H1 (cell line): ENCODE measurements around the gene CHN2. TPM values are rescaled to one million over a fixed set of nuclear protein-coding genes. Genes with fewer than 3 reads are reported as not detected.

Source experiments
- HDAC6 ChIP-seq: IDR thresholded peaks from one replicate; pipeline ENCODE4 v1.7.1; 2012; ENCODE audit warnings: low read depth, mild to moderate bottlenecking, inconsistent platforms, low read length, moderate library complexity
- RAD21 ChIP-seq, 2 experiments: IDR thresholded peaks in 1 of 2; conservative IDR thresholded peaks in 1 of 2; 2 replicates each; pipeline ENCODE4 v1.6.1; 2011; ENCODE audit warnings: low read depth in 2 of 2, low read length in 2 of 2, improper control_type of control experiment in 1 of 2, inconsistent platforms in 1 of 2, mild to moderate bottlenecking in 1 of 2, moderate library complexity in 1 of 2
- SP1 ChIP-seq: IDR thresholded peaks from 2 replicates; pipeline ENCODE4 v1.6.1; 2011; ENCODE audit warnings: low read depth, low read length
- SP2 ChIP-seq: IDR thresholded peaks from 2 replicates; pipeline ENCODE4 v1.6.1; 2012; ENCODE audit warnings: mild to moderate bottlenecking, low read length, inconsistent platforms
- USF2 ChIP-seq: IDR thresholded peaks from 2 replicates; pipeline ENCODE4 v1.6.1; 2011; ENCODE audit warnings: low read length, improper control_type of control experiment
- polyA plus RNA-seq, 7 experiments: library from polyadenylated mRNA; depleted of rRNA in 3 of 7; stranded (reverse) in 5 of 7; unstranded in 2 of 7; fragments of >200 nt in 5 of 7; fragments of 200-250 nt in 2 of 7; gene quantifications; 1 replicate in 5 of 7; 2 replicates in 1 of 7; 4 replicates in 1 of 7; pipeline versions ENCODE4 v1.2.1 to v1.2.3, GENCODE V29; 2011 to 2013; ENCODE audit warnings: missing spikeins in 2 of 7, mixed read lengths in 2 of 7
- total RNA-seq: library from RNA; stranded (reverse); fragmentation: NEBNext Ultra II Directional; extraction: Animal tissue kit (Norgen Biotek cat#: 25700); gene quantifications from 2 replicates; pipeline ENCODE4 v1.2.1, GENCODE V29; 2021

Gene CHN2
- total and polyA plus RNA-seq, 2 of the 8 experiments (the other 6 are each of a cell fraction or from before 2014, with no cell fraction given), result 2.9 to 4.8 TPM

GRCh38 chr7:29304756-29305155 lies 110.2 kb downstream of the CHN2 start (continued):
- no peak for TF ChIP-seq USF2
- TF ChIP-seq SP1, result no peak
- TF ChIP-seq HDAC6, result no peak
- TF ChIP-seq SP2, result no peak
- no peak for TF ChIP-seq RAD21 (IDR thresholded peaks at IDR 0.05 in 1 of 2, conservative IDR thresholded peaks at IDR 0.05 in 1 of 2; ENCODE audit: low read depth in 2 of 2, low read length in 2 of 2)
